Testis (tissue), 3 donors: ENCODE data around the gene ZNF778. TPM values are rescaled to one million over a fixed set of nuclear protein-coding genes. Genes with fewer than 3 reads are reported as not detected.
"Not testable (repeated sequence)": the region's sequence is repeated elsewhere in the genome, so short reads cannot be mapped to it uniquely, and the experiment has no call there.

ENCODE experiments used
- DNase-seq: peaks from one replicate; pipeline ENCODE4 v3.0.0-alpha.2; 2019
- H3K27ac ChIP-seq, 2 donors: fragments of 200-600 bp; sonication (generic); one replicate each; pipeline ENCODE4 v1.5.1; 2019
- H3K27me3 ChIP-seq: fragments of 200-600 bp; sonication (generic); one replicate; pipeline ENCODE4 v1.5.1; 2019
- H3K36me3 ChIP-seq: fragments of 200-600 bp; sonication (generic); one replicate; pipeline ENCODE4 v1.5.1; 2017; ENCODE audit warnings: low read depth; ENCODE audit errors: missing control alignments
- H3K4me1 ChIP-seq: fragments of 200-600 bp; sonication (generic); one replicate; pipeline ENCODE4 v1.5.1; 2019
- H3K4me3 ChIP-seq, 2 donors: fragments of 200-600 bp; sonication (generic); one replicate each; pipeline ENCODE4 v1.5.1; 2017 to 2019
- H3K9me3 ChIP-seq: fragments of 200-600 bp; sonication (generic); one replicate; pipeline ENCODE4 v1.5.1; 2017
- POLR2A ChIP-seq: fragments of 450-650 bp; IDR thresholded peaks from one replicate; pipeline ENCODE4 v1.6.1; 2017; ENCODE audit warnings: antibody characterized with exemption, mild to moderate bottlenecking, moderate library complexity
- WGBS, 2 donors: methylation state at CpG; one replicate each; pipeline ENCODE4 v1.1.5; 2018; 5-methylcytosine and 5-hydroxymethylcytosine counted together
- intact Hi-C: fragments of 100-400 bp; cut with DNase I; formaldehyde crosslinking; loops from one replicate; pipeline ENCODE4 v1.15.1; 2023; ENCODE audit warnings: low total_unique reads
- polyA plus RNA-seq: library from polyadenylated mRNA; stranded (reverse); fragments of 350-450 nt; fragmentation: Illumina TruSeq; extraction: RNeasy Lipid Tissue Mini Kit (QIAGEN cat#74804); gene quantifications from one replicate; pipeline ENCODE4 v1.2.3, GENCODE V29; 2014; ENCODE audit warnings: low read depth, low replicate concordance; ENCODE audit not compliant: insufficient read depth
- total RNA-seq, 2 donors: library from RNA; depleted of rRNA; stranded (reverse); fragments of >200 nt; gene quantifications; one replicate each; pipeline ENCODE4 v1.2.3, GENCODE V29; 2016
- TF ChIP-seq, protein P1 (sequence below), 3 experiments: fragments of 450-650 bp in 2 of 3; fragments of 200-600 bp in 1 of 3; sonication (generic) in 1 of 3; IDR thresholded peaks; one replicate each; pipeline ENCODE4 v1.5.1; 2016 to 2019; ENCODE audit warnings: antibody characterized with exemption in 3 of 3, mild to moderate bottlenecking in 2 of 3, moderate library complexity in 1 of 3

ZNF778 gene
- total and polyA plus RNA-seq, 3 donors from 2014 or later = 21.0 to 32.9 (median 29.8) TPM

DNA sequence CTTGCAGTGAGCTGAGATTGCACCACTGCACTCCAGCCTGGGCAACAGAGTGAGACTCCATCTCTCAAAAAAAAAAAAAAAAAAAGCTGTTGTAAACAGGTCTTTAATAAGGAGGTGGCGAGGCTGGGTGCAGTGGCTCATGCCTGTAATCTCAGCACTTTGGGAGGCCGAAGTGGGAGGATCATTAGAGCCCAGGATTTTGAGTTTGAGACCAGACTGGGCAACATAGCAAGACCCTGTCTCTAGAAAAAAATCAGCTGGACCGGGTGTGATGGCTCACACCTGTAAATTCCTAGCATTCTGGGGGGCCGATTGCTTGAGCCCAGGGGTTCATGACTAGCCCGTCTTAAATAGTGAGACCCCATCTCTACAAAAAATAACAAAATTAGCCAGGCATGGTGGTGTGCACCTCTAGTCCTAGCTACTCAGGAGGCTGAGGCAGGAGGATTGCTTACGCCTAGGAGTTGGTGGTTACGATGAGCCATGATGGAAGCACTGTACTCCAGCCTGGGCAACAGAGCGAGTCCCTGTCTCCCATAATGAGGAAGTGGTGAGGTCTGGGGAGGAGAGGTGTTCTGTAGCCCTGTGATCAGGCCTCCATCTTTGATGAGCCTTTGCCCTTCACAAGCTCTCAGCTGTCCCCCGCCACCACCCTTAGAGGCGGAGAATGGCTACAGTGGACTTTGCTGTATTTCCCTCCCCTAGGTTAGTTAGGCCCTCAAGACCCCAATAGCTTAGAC, 36.2 kb downstream of the ZNF778 start:
- intact Hi-C loops = no loop called here

DNA sequence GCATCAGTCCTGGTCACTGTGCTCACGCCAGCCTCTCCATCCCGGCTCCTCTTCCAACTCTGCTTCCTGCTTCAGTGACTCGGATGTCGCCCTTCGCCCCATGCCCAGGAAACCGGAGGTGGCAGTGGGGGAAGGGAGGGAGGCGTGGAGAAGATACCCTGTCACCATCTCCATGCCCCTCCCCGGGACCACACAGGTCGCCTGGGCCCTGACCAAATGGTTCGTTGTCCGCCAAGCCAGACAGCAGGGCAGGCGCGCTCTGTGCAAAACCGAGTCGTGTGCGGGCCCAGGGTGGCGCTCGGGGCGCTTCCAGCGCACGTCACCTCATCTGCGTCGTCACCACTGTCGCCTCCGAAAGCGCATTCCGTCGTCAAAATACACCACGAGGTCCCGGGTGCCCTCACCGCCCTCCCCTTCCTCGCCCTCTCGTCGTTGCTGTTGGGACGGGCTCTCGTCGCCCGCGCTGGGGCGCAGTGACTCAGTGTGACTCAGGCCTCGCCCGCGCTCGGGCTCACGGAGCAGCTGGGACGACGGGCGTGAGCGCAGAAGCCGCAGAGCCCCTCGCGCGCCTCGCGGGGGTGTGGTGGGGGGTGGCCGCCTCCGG, 39.2 kb downstream of the ZNF778 start:
- Histone ChIP-seq H3K27me3 (no peaks in the 10 kb centered on the region), H3K4me3 (peak overlapping the region; percentile 49 to 54), H3K36me3 (no peaks in the 10 kb centered on the region), H3K9me3 (no peaks in the 10 kb centered on the region), H3K27ac (no peak overlapping the region), H3K4me1 (peaks cover 11% of the 10 kb centered on the region)
- WGBS, 2 donors = 4 to 12% methylated on average over 9 to 57 of the region's 57 CpGs
- DNase-seq = no peak
- no peak for TF ChIP-seq POLR2A
- intact Hi-C loops = no loop called here

More for the DNA sequence above, 36.2 kb downstream of the ZNF778 start:
- Histone ChIP-seq H3K36me3 (no peaks in the 10 kb centered on the region), H3K27ac (no peak overlapping the region), H3K9me3 (no peaks in the 10 kb centered on the region), H3K4me3 (no peak overlapping the region), H3K27me3 (no peaks in the 10 kb centered on the region), H3K4me1 (peaks cover 11% of the 10 kb centered on the region)
- TF ChIP-seq POLR2A = no peak
- TF ChIP-seq, protein P1, sequence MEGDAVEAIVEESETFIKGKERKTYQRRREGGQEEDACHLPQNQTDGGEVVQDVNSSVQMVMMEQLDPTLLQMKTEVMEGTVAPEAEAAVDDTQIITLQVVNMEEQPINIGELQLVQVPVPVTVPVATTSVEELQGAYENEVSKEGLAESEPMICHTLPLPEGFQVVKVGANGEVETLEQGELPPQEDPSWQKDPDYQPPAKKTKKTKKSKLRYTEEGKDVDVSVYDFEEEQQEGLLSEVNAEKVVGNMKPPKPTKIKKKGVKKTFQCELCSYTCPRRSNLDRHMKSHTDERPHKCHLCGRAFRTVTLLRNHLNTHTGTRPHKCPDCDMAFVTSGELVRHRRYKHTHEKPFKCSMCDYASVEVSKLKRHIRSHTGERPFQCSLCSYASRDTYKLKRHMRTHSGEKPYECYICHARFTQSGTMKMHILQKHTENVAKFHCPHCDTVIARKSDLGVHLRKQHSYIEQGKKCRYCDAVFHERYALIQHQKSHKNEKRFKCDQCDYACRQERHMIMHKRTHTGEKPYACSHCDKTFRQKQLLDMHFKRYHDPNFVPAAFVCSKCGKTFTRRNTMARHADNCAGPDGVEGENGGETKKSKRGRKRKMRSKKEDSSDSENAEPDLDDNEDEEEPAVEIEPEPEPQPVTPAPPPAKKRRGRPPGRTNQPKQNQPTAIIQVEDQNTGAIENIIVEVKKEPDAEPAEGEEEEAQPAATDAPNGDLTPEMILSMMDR (IDR thresholded peaks at IDR 0.05) = no peak
- DNase-seq = no peak
- WGBS, 2 donors = 96 to 98% methylated on average over 9 to 10 of the region's 10 CpGs

GRCh38 chr16:89257281-89257731, 39.8 kb downstream of the ZNF778 start:
- H3K4me1 ChIP-seq = peaks cover 11% of the 10 kb centered on the region
- 0 to 1% methylated on average over 10 to 41 of the region's 44 CpGs for WGBS, 2 donors

DNA sequence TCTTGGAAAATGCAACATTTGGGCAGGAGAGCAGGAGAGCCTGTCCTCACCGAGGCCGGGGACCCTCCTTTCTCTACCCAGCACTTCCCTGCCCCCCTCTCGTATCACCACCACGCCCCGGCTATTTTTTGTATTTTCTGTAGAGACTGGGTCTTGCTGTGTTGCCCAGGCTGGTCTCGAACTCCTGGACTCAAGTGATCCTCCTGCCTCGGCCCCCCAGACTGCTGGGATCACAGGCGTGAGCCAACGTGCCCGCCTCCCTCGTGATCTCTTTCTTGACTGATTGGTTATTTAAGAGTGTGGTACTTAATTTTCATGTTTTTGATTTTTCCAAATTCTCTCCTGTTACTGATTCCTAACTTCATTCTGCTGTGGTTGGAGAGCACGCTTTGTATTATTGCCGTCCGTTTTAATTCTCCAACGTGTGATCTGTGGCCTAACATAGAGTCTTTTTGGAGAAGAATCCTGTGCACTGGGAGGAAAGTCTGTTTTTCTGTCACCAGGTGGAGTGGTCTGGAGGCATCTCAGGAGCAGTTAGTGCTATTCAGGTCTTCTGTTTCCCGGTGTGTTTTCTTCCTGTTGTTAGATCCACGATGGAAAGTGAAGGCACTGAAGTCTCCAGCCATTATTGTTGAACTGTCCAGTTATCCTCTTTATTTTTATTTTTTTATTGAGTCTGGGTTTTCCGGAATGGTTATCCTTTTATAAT, 40.4 kb downstream of the ZNF778 start:
- no peaks in the 10 kb centered on the region for H3K36me3 ChIP-seq
- no peak for DNase-seq
- WGBS, 2 donors = 52 to 58% methylated on average over 18 of the region's 18 CpGs
- intact Hi-C loops = no loop called here
- TF ChIP-seq POLR2A = no peak
- TF ChIP-seq, protein P1 (IDR thresholded peaks at IDR 0.05) = no peak
- H3K4me1 ChIP-seq = peaks cover 11% of the 10 kb centered on the region
- H3K9me3 ChIP-seq = no peaks in the 10 kb centered on the region
- no peak overlapping the region for H3K27ac ChIP-seq
- peak overlapping the region in 1 of 2 donors; percentile 54 for H3K4me3 ChIP-seq
- no peaks in the 10 kb centered on the region for H3K27me3 ChIP-seq

More at GRCh38 chr16:89257281-89257731, 39.8 kb downstream of the ZNF778 start:
- Histone ChIP-seq H3K9me3 (no peaks in the 10 kb centered on the region), H3K36me3 (no peaks in the 10 kb centered on the region), H3K4me3 (peak overlapping the region; percentile 49 to 54), H3K27ac (no peak overlapping the region), H3K27me3 (no peaks in the 10 kb centered on the region)
- DNase-seq = no peak
- no peak for TF ChIP-seq POLR2A
- TF ChIP-seq, protein P1 (IDR thresholded peaks at IDR 0.05) = no peak
- intact Hi-C loops = no loop called here

DNA sequence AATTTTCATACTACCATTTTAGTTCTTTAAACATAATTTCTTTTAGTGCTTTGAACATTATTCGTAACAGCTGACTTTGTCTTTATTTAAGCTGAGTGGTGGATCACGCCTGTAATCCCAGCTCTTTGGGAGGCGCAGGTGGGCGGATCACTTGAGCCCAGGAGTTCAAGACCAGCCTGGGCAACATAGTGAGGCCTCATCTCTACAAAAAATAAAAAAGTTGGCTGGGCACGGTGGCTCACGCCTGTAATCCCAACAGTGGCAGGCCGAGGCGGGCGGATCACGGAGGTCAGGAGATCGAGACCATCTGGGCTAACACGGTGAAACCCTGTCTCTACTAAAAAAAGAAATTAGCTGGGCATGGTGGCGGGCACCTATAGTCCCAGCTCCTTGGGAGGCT, 42.4 kb downstream of the ZNF778 start:
- H3K27me3 ChIP-seq, H3K27ac ChIP-seq, DNase-seq, H3K36me3 ChIP-seq, H3K4me3 ChIP-seq, intact Hi-C loops, H3K9me3 ChIP-seq: not testable (repeated sequence)
- 95 to 96% methylated on average over 13 of the region's 13 CpGs for WGBS, 2 donors
- peaks cover 11% of the 10 kb centered on the region for H3K4me1 ChIP-seq
